Naive thymus-derived CD4-positive, alpha-beta T cell (primary cell): ENCODE measurements around the gene TOM1L2. TPM values are rescaled to one million over a fixed set of nuclear protein-coding genes. Genes with fewer than 3 reads are reported as not detected.
A peak's percentile ranks its signal among the peaks of the same experiment; 100 is the strongest.

Experiments
- ATAC-seq: fragments of 150-1000 bp; cut with Tn5 transposase; 2 replicates; pipeline ENCODE4 v1.10.0; 2021; ENCODE audit warnings: mild to moderate bottlenecking, moderate library complexity
- CTCF ChIA-PET: fragments of 350-600 bp; sonication (Branson Sonifier 250); formaldehyde crosslinking; loops from one replicate; lab custom pipeline; 2021; ENCODE audit warnings: antibody characterized with exemption; lab: Charles Lee
- POLR2A ChIA-PET: fragments of 350-600 bp; sonication (Branson Sonifier 250); formaldehyde crosslinking; loops from one replicate; lab custom pipeline; 2021; ENCODE audit warnings: antibody characterized with exemption, inconsistent platforms; lab: Charles Lee
- DNase-seq, 9 donors: peaks; one replicate each; pipeline versions ENCODE4 v3.0.0 to v3.0.0-alpha.2; 2020 to 2022; ENCODE audit warnings: mixed read lengths in 1 of 9
- H3K27ac ChIP-seq: one replicate; pipeline ENCODE4 v1.7.0; 2013; ENCODE audit warnings: mild to moderate bottlenecking, low read depth, low read length, moderate library complexity
- H3K27me3 ChIP-seq, 2 donors: one replicate each; pipeline ENCODE4 v1.7.0; 2013; ENCODE audit warnings: low read length in 2 of 2, mild to moderate bottlenecking in 2 of 2, moderate library complexity in 2 of 2; ENCODE audit not compliant: control insufficient read depth in 2 of 2, insufficient read depth in 2 of 2
- H3K36me3 ChIP-seq, 3 experiments: 1 replicate in 2 of 3; 2 replicates in 1 of 3; pipeline ENCODE4 v1.7.0; 2013; ENCODE audit warnings: low read length in 3 of 3, mild to moderate bottlenecking in 3 of 3, moderate library complexity in 1 of 3; ENCODE audit not compliant: insufficient read depth in 3 of 3, control insufficient read depth in 2 of 3
- H3K4me1 ChIP-seq, 2 donors: one replicate each; pipeline ENCODE4 v1.7.0; 2013; ENCODE audit warnings: low read length in 2 of 2, mild to moderate bottlenecking in 2 of 2, moderate library complexity in 1 of 2; ENCODE audit not compliant: control insufficient read depth in 2 of 2, insufficient read depth in 2 of 2
- H3K4me3 ChIP-seq: 2 replicates; pipeline ENCODE4 v1.7.0; 2013; ENCODE audit warnings: mild to moderate bottlenecking, low read length
- H3K9me3 ChIP-seq, 3 experiments: 1 replicate in 2 of 3; 2 replicates in 1 of 3; pipeline ENCODE4 v1.7.0; 2013; ENCODE audit warnings: low read length in 3 of 3; ENCODE audit not compliant: control insufficient read depth in 2 of 3
- H3K27ac Mint-ChIP-seq, 9 donors: one replicate each; pipeline ENCODE4 v1.8.0; 2020 to 2022; ENCODE audit warnings: mixed read lengths in 9 of 9, mild to moderate bottlenecking in 8 of 9, moderate library complexity in 5 of 9, inconsistent platforms in 2 of 9
- H3K27me3 Mint-ChIP-seq, 5 donors: one replicate each; pipeline ENCODE4 v1.8.0; 2021 to 2022; ENCODE audit warnings: mixed read lengths in 5 of 5, mild to moderate bottlenecking in 1 of 5
- H3K36me3 Mint-ChIP-seq, 5 donors: one replicate each; pipeline ENCODE4 v1.8.0; 2020 to 2022; ENCODE audit warnings: mixed read lengths in 5 of 5, mild to moderate bottlenecking in 3 of 5, inconsistent platforms in 1 of 5
- H3K4me1 Mint-ChIP-seq, 7 donors: one replicate each; pipeline ENCODE4 v1.8.0; 2020 to 2022; ENCODE audit warnings: mixed read lengths in 7 of 7, mild to moderate bottlenecking in 3 of 7, inconsistent platforms in 1 of 7
- H3K4me3 Mint-ChIP-seq, 10 donors: one replicate each; pipeline ENCODE4 v1.8.0; 2020 to 2022; ENCODE audit warnings: mild to moderate bottlenecking in 10 of 10, mixed read lengths in 10 of 10, moderate library complexity in 6 of 10, inconsistent platforms in 2 of 10
- H3K9me3 Mint-ChIP-seq, 11 donors: one replicate each; pipeline ENCODE4 v1.8.0; 2020 to 2022; ENCODE audit warnings: mixed read lengths in 11 of 11, mild to moderate bottlenecking in 4 of 11, inconsistent platforms in 1 of 11, moderate library complexity in 1 of 11
- intact Hi-C, 2 donors: fragments of 100-400 bp; cut with micrococcal nuclease; formaldehyde crosslinking; loops; one replicate each; pipeline ENCODE4 v1.15.1; 2023
- polyA plus RNA-seq, 2 donors: library from polyadenylated mRNA; unstranded; fragments of 300-500 nt; fragmentation: Illumina TruSeq; gene quantifications; one replicate each; pipeline ENCODE4 v1.2.3, GENCODE V29; 2021
- total RNA-seq, 6 experiments: library from RNA in 5 of 6; stranded (reverse) in 5 of 6; gene quantifications; 1 replicate in 5 of 6; 2 replicates in 1 of 6; pipeline ENCODE4 v1.2.3 and lab custom pipeline; 2021 to 2026

The TOM1L2 gene
- total and polyA plus RNA-seq, 7 experiments from 2014 or later, result 6.9 to 84.1 (median 61.0) TPM

GRCh38 chr17:17872547-17873345 lies 99.5 kb downstream of the TOM1L2 start:
- peaks cover 0 to 2% (median 0%) of the 10 kb centered on the region in 7 donors for H3K4me1 Mint-ChIP-seq
- H3K27me3 Mint-ChIP-seq, result no peaks in the 10 kb centered on the region
- Histone ChIP-seq H3K4me1 (no peaks in the 10 kb centered on the region), H3K36me3 (peaks cover 0 to 67% (median 5%) of the 10 kb centered on the region in 3 experiments), H3K4me3 (no peak overlapping the region), H3K27me3 (no peaks in the 10 kb centered on the region), H3K9me3 (no peaks in the 10 kb centered on the region), H3K27ac (no peak overlapping the region)
- H3K27ac Mint-ChIP-seq, result peak overlapping the region in 4 of 9 donors; percentile 17 to 51 (median 30)
- DNase-seq, result no peak
- CTCF ChIA-PET, result no interaction called here
- POLR2A ChIA-PET, result no interaction called here
- H3K9me3 Mint-ChIP-seq, result no peaks in the 10 kb centered on the region
- peaks cover 0 to 27% (median 18%) of the 10 kb centered on the region in 5 donors for H3K36me3 Mint-ChIP-seq
- intact Hi-C loops, result no loop called here
- H3K4me3 Mint-ChIP-seq, result no peak overlapping the region
- no peak for ATAC-seq

GRCh38 chr17:17871913-17872312 lies 100.3 kb downstream of the TOM1L2 start:
- H3K4me1 Mint-ChIP-seq, result peaks cover 0 to 2% (median 0%) of the 10 kb centered on the region in 7 donors
- H3K9me3 ChIP-seq, result no peaks in the 10 kb centered on the region
- intact Hi-C loops, result no loop called here
- POLR2A ChIA-PET, result no interaction called here
- CTCF ChIA-PET, result no interaction called here
- no peaks in the 10 kb centered on the region for H3K4me1 ChIP-seq
- H3K4me3 ChIP-seq, result no peak overlapping the region
- H3K27me3 Mint-ChIP-seq, result no peaks in the 10 kb centered on the region
- no peaks in the 10 kb centered on the region for H3K9me3 Mint-ChIP-seq
- DNase-seq (no peak), ATAC-seq (no peak)
- peaks cover 0 to 21% (median 16%) of the 10 kb centered on the region in 5 donors for H3K36me3 Mint-ChIP-seq
- no peaks in the 10 kb centered on the region for H3K27me3 ChIP-seq
- H3K27ac Mint-ChIP-seq, result peak overlapping the region in 2 of 9 donors; percentile 8 to 19
- no peak overlapping the region for H3K4me3 Mint-ChIP-seq
- H3K27ac ChIP-seq, result no peak overlapping the region
- peaks cover 0 to 67% (median 3%) of the 10 kb centered on the region in 3 experiments for H3K36me3 ChIP-seq

- Mint-ChIP-seq H3K36me3 (peaks cover 0 to 13% (median 5%) of the 10 kb centered on the region in 5 donors), H3K4me3 (no peak overlapping the region), H3K9me3 (no peaks in the 10 kb centered on the region), H3K4me1 (peaks cover 0 to 2% (median 0%) of the 10 kb centered on the region in 7 donors), H3K27me3 (no peaks in the 10 kb centered on the region), H3K27ac (no peak overlapping the region)
- Histone ChIP-seq H3K4me1 (no peaks in the 10 kb centered on the region), H3K4me3 (no peak overlapping the region), H3K27ac (no peak overlapping the region), H3K27me3 (no peaks in the 10 kb centered on the region), H3K9me3 (no peaks in the 10 kb centered on the region), H3K36me3 (peaks cover 0 to 61% (median 3%) of the 10 kb centered on the region in 3 experiments)
- ATAC-seq (no peak), DNase-seq (no peak)
- ChIA-PET CTCF (no interaction called here), POLR2A (no interaction called here)
- intact Hi-C loops, result no loop called here
Measured at GRCh38 chr17:17870247-17870646, 102.0 kb downstream of the TOM1L2 start.

GRCh38 chr17:17868641-17869522 lies 103.3 kb downstream of the TOM1L2 start:
- ChIA-PET CTCF (no interaction called here), POLR2A (interaction anchor here (0.7 to 0.8 kb wide), 2 partner anchors 63 to 1509 kb away, joined by 3 read pairs; no protein-coding TSS in a partner anchor)
- Mint-ChIP-seq H3K27me3 (no peaks in the 10 kb centered on the region), H3K27ac (peak overlapping the region in 1 of 9 donors; percentile 4), H3K9me3 (no peaks in the 10 kb centered on the region), H3K4me3 (no peak overlapping the region), H3K4me1 (peaks cover 0 to 7% (median 6%) of the 10 kb centered on the region in 7 donors), H3K36me3 (peaks cover 0 to 13% (median 5%) of the 10 kb centered on the region in 5 donors)
- Histone ChIP-seq H3K27ac (no peak overlapping the region), H3K4me1 (peaks cover 0 to 1% of the 10 kb centered on the region in 2 donors), H3K4me3 (no peak overlapping the region), H3K27me3 (no peaks in the 10 kb centered on the region), H3K36me3 (peaks cover 0 to 53% (median 3%) of the 10 kb centered on the region in 3 experiments), H3K9me3 (no peaks in the 10 kb centered on the region)
- ATAC-seq, result no peak
- no peak for DNase-seq
- intact Hi-C loops, result no loop called here

- Histone ChIP-seq H3K27me3 (no peaks in the 10 kb centered on the region), H3K9me3 (no peaks in the 10 kb centered on the region), H3K36me3 (peaks cover 0 to 46% (median 3%) of the 10 kb centered on the region in 3 experiments), H3K4me3 (no peak overlapping the region), H3K4me1 (peaks cover 0 to 17% of the 10 kb centered on the region in 2 donors), H3K27ac (no peak overlapping the region)
- CTCF ChIA-PET, result interaction anchor here (1.0 to 1.1 kb wide), 2 partner anchors 11 to 15 kb away, joined by 3 read pairs; no protein-coding TSS in a partner anchor
- intact Hi-C loops, result no loop called here
- ATAC-seq (no peak), DNase-seq (no peak)
- H3K4me1 Mint-ChIP-seq, result peaks cover 7 to 26% (median 25%) of the 10 kb centered on the region in 7 donors
- H3K27me3 Mint-ChIP-seq, result no peaks in the 10 kb centered on the region
- peaks cover 0 to 13% (median 3%) of the 10 kb centered on the region in 5 donors for H3K36me3 Mint-ChIP-seq
- POLR2A ChIA-PET, result interaction anchor here (0.7 kb wide), 1 partner anchor 127 kb away, joined by 3 read pairs; no protein-coding TSS in a partner anchor
- no peak overlapping the region for H3K4me3 Mint-ChIP-seq
- peak overlapping the region in 1 of 9 donors; percentile 4 for H3K27ac Mint-ChIP-seq
- no peaks in the 10 kb centered on the region for H3K9me3 Mint-ChIP-seq
Measured at GRCh38 chr17:17866897-17867296, 105.3 kb downstream of the TOM1L2 start.

- ATAC-seq, result no peak
- peaks cover 0 to 17% of the 10 kb centered on the region in 2 donors for H3K4me1 ChIP-seq
- H3K4me3 ChIP-seq, result no peak overlapping the region
- POLR2A ChIA-PET, result interaction anchor here (0.6 to 0.7 kb wide), 2 partner anchors 75 to 127 kb away, joined by 3 read pairs; no protein-coding TSS in a partner anchor
- DNase-seq, result no peak
- H3K27ac ChIP-seq, result no peak overlapping the region
- Mint-ChIP-seq H3K9me3 (no peaks in the 10 kb centered on the region), H3K4me3 (no peak overlapping the region), H3K36me3 (peaks cover 0 to 16% (median 4%) of the 10 kb centered on the region in 5 donors), H3K27me3 (no peaks in the 10 kb centered on the region), H3K27ac (peak overlapping the region in 1 of 9 donors; percentile 14), H3K4me1 (peaks cover 7 to 31% (median 29%) of the 10 kb centered on the region in 7 donors)
- H3K36me3 ChIP-seq, result peaks cover 0 to 46% (median 3%) of the 10 kb centered on the region in 3 experiments
- H3K27me3 ChIP-seq, result no peaks in the 10 kb centered on the region
- H3K9me3 ChIP-seq, result no peaks in the 10 kb centered on the region
- intact Hi-C loops, result no loop called here
- CTCF ChIA-PET, result interaction anchor here (1.1 kb wide), 1 partner anchor 11 kb away, joined by 3 read pairs; no protein-coding TSS in a partner anchor
Measured at GRCh38 chr17:17866425-17866824, 105.8 kb downstream of the TOM1L2 start.
